ENCODE measurements around the gene MTX1.

- TF ChIP-seq EZH2 (IDR thresholded peaks at IDR 0.05; ENCODE audit: low read depth, unreplicated experiment) (no peak), EZH2phosphoT487 (IDR thresholded peaks at IDR 0.05; ENCODE audit: unreplicated experiment) (no peak), POLR2AphosphoS5 (IDR thresholded peaks at IDR 0.05; ENCODE audit: low read depth) (no peak), CTCF (conservative IDR thresholded peaks at IDR 0.05; ENCODE audit: low read depth in 2 of 2) (no peak), ZNF462 (CRISPR knock-in tag; IDR thresholded peaks at IDR 0.05) (no peak), JUNB (IDR thresholded peaks at IDR 0.05; ENCODE audit: unreplicated experiment) (no peak)
Measured at GRCh38 chr1:155260276-155260675, 51.8 kb downstream of the MTX1 start.
